Muscle layer of duodenum (tissue), 2 donors: ENCODE data around the gene RPS6KA2.

ENCODE experiments used
- H3K27ac ChIP-seq: one replicate; pipeline ENCODE4 v1.7.0; 2013; ENCODE audit warnings: mild to moderate bottlenecking, low read length
- H3K27me3 ChIP-seq: one replicate; pipeline ENCODE4 v1.7.0; 2013; ENCODE audit warnings: low read depth, mild to moderate bottlenecking, control low read depth, low read length
- H3K36me3 ChIP-seq, 2 donors: one replicate each; pipeline ENCODE4 v1.7.0; 2013; ENCODE audit warnings: low read length in 2 of 2, control low read depth in 1 of 2, mild to moderate bottlenecking in 1 of 2; ENCODE audit not compliant: insufficient read depth in 2 of 2, control insufficient read depth in 1 of 2
- H3K4me1 ChIP-seq, 2 donors: one replicate each; pipeline ENCODE4 v1.7.0; 2013; ENCODE audit warnings: low read length in 2 of 2, mild to moderate bottlenecking in 2 of 2, control low read depth in 1 of 2, moderate library complexity in 1 of 2; ENCODE audit not compliant: insufficient read depth in 2 of 2, control insufficient read depth in 1 of 2
- H3K4me3 ChIP-seq, 2 donors: one replicate each; pipeline ENCODE4 v1.7.0; 2013; ENCODE audit warnings: low read length in 2 of 2, low read depth in 1 of 2, mild to moderate bottlenecking in 1 of 2
- H3K9me3 ChIP-seq, 2 donors: one replicate each; pipeline ENCODE4 v1.7.0; 2013; ENCODE audit warnings: low read length in 2 of 2, control low read depth in 1 of 2, mild to moderate bottlenecking in 1 of 2; ENCODE audit not compliant: control insufficient read depth in 1 of 2
- donor health status: healthy.

The RPS6KA2 gene

GRCh38 chr6:166596776-166597507 lies 30.1 kb downstream of the RPS6KA2 start:
- H3K9me3 ChIP-seq, result no peaks in the 10 kb centered on the region
- H3K36me3 ChIP-seq, result no peaks in the 10 kb centered on the region
- H3K4me1 ChIP-seq, result peaks cover 0 to 7% of the 10 kb centered on the region in 2 donors
- H3K27ac ChIP-seq, result no peak overlapping the region
- no peaks in the 10 kb centered on the region for H3K27me3 ChIP-seq
- no peak overlapping the region for H3K4me3 ChIP-seq

GRCh38 chr6:166595949-166596348 lies 31.1 kb downstream of the RPS6KA2 start:
- no peaks in the 10 kb centered on the region for H3K9me3 ChIP-seq
- H3K27ac ChIP-seq, result peak overlapping the region; percentile 33
- H3K27me3 ChIP-seq, result no peaks in the 10 kb centered on the region
- no peaks in the 10 kb centered on the region for H3K36me3 ChIP-seq
- peaks cover 0 to 7% of the 10 kb centered on the region in 2 donors for H3K4me1 ChIP-seq
- no peak overlapping the region for H3K4me3 ChIP-seq

- no peaks in the 10 kb centered on the region for H3K36me3 ChIP-seq
- peaks cover 0 to 7% of the 10 kb centered on the region in 2 donors for H3K4me1 ChIP-seq
- peak overlapping the region; percentile 33 for H3K27ac ChIP-seq
These were observed 31.8 kb downstream of the RPS6KA2 start for GRCh38 chr6:166595061-166595780.

GRCh38 chr6:166592821-166593220 lies 34.2 kb downstream of the RPS6KA2 start:
- H3K9me3 ChIP-seq, result no peaks in the 10 kb centered on the region
- no peaks in the 10 kb centered on the region for H3K36me3 ChIP-seq
- no peak overlapping the region for H3K27ac ChIP-seq
- H3K4me1 ChIP-seq, result peaks cover 0 to 8% of the 10 kb centered on the region in 2 donors
- no peak overlapping the region for H3K4me3 ChIP-seq
- no peaks in the 10 kb centered on the region for H3K27me3 ChIP-seq

More at GRCh38 chr6:166595061-166595780, 31.8 kb downstream of the RPS6KA2 start:
- H3K4me3 ChIP-seq, result no peak overlapping the region
- H3K27me3 ChIP-seq, result no peaks in the 10 kb centered on the region
- H3K9me3 ChIP-seq, result no peaks in the 10 kb centered on the region

GRCh38 chr6:166591961-166592520 lies 35.0 kb downstream of the RPS6KA2 start:
- Histone ChIP-seq H3K4me3 (no peak overlapping the region), H3K27ac (no peak overlapping the region), H3K9me3 (no peaks in the 10 kb centered on the region), H3K27me3 (no peaks in the 10 kb centered on the region), H3K36me3 (no peaks in the 10 kb centered on the region), H3K4me1 (peaks cover 0 to 4% of the 10 kb centered on the region in 2 donors)

- no peaks in the 10 kb centered on the region for H3K36me3 ChIP-seq
- H3K4me1 ChIP-seq, result peaks cover 0 to 4% of the 10 kb centered on the region in 2 donors
- no peaks in the 10 kb centered on the region for H3K9me3 ChIP-seq
- no peaks in the 10 kb centered on the region for H3K27me3 ChIP-seq
- no peak overlapping the region for H3K4me3 ChIP-seq
- no peak overlapping the region for H3K27ac ChIP-seq
These were observed 36.0 kb downstream of the RPS6KA2 start for GRCh38 chr6:166591026-166591425.

- H3K9me3 ChIP-seq, result no peaks in the 10 kb centered on the region
- H3K4me3 ChIP-seq, result no peak overlapping the region
- no peaks in the 10 kb centered on the region for H3K36me3 ChIP-seq
- no peak overlapping the region for H3K27ac ChIP-seq
- peaks cover 0 to 4% of the 10 kb centered on the region in 2 donors for H3K4me1 ChIP-seq
- no peaks in the 10 kb centered on the region for H3K27me3 ChIP-seq
These were observed 37.1 kb downstream of the RPS6KA2 start for GRCh38 chr6:166589786-166590574.

GRCh38 chr6:166589337-166589731 lies 37.7 kb downstream of the RPS6KA2 start:
- no peaks in the 10 kb centered on the region for H3K27me3 ChIP-seq
- H3K9me3 ChIP-seq, result no peaks in the 10 kb centered on the region
- no peak overlapping the region for H3K27ac ChIP-seq
- H3K4me3 ChIP-seq, result no peak overlapping the region
- H3K36me3 ChIP-seq, result no peaks in the 10 kb centered on the region
- peaks cover 0 to 4% of the 10 kb centered on the region in 2 donors for H3K4me1 ChIP-seq

- Histone ChIP-seq H3K27ac (no peak overlapping the region), H3K9me3 (no peaks in the 10 kb centered on the region), H3K4me1 (peaks cover 0 to 4% of the 10 kb centered on the region in 2 donors), H3K27me3 (no peaks in the 10 kb centered on the region), H3K4me3 (no peak overlapping the region), H3K36me3 (no peaks in the 10 kb centered on the region)
These were observed 38.2 kb downstream of the RPS6KA2 start for GRCh38 chr6:166588691-166589336.

GRCh38 chr6:166587631-166588413 lies 39.2 kb downstream of the RPS6KA2 start:
- H3K4me3 ChIP-seq, result no peak overlapping the region

More at GRCh38 chr6:166587631-166588413, 39.2 kb downstream of the RPS6KA2 start:
- Histone ChIP-seq H3K4me1 (peaks cover 0 to 4% of the 10 kb centered on the region in 2 donors), H3K9me3 (no peaks in the 10 kb centered on the region), H3K27me3 (no peaks in the 10 kb centered on the region), H3K36me3 (no peaks in the 10 kb centered on the region), H3K27ac (no peak overlapping the region)
